Esophagus squamous epithelium (tissue), 5 donors: ENCODE results near the gene STK11. TPM values are rescaled to one million over a fixed set of nuclear protein-coding genes. Genes with fewer than 3 reads are reported as not detected.
A peak's percentile ranks its signal among the peaks of the same experiment; 100 is the strongest.

Experiments used
- DNase-seq: peaks from one replicate; lab custom pipeline; 2025; lab: John Stamatoyannopoulos, UW
- H3K27ac ChIP-seq, 4 donors: fragments of 200-600 bp; sonication (generic); one replicate each; pipeline ENCODE4 v1.5.1; 2016 to 2019; ENCODE audit warnings: mild to moderate bottlenecking in 1 of 4
- H3K27me3 ChIP-seq, 4 donors: fragments of 200-600 bp; sonication (generic); 1 replicate in 3 of 4; 2 replicates in 1 of 4; pipeline versions ENCODE4 v1.5.1 to v1.6.0; 2017 to 2021; ENCODE audit warnings: antibody characterized with exemption in 1 of 4
- H3K36me3 ChIP-seq, 3 donors: fragments of 200-600 bp; sonication (generic); one replicate each; pipeline ENCODE4 v1.5.1; 2016 to 2019
- H3K4me1 ChIP-seq, 3 donors: fragments of 200-600 bp; sonication (generic); one replicate each; pipeline ENCODE4 v1.5.1; 2017 to 2019
- H3K4me3 ChIP-seq, 4 donors: fragments of 200-600 bp; sonication (generic); 1 replicate in 3 of 4; 2 replicates in 1 of 4; pipeline ENCODE4 v1.5.1; 2016 to 2019; ENCODE audit warnings: mild to moderate bottlenecking in 2 of 4, moderate library complexity in 1 of 4
- H3K9me3 ChIP-seq, 3 donors: fragments of 200-600 bp; sonication (generic); one replicate each; pipeline ENCODE4 v1.5.1; 2016 to 2019
- CTCF ChIP-seq, 6 experiments: fragments of 450-650 bp in 4 of 6; fragments of 200-600 bp in 2 of 6; sonication (generic) in 2 of 6; IDR thresholded peaks; one replicate each; pipeline ENCODE4 v1.5.1; 2016 to 2019; ENCODE audit warnings: antibody characterized with exemption in 6 of 6, mild to moderate bottlenecking in 4 of 6, moderate library complexity in 4 of 6
- POLR2A ChIP-seq, 4 donors: fragments of 450-650 bp; IDR thresholded peaks; one replicate each; pipeline ENCODE4 v1.6.1; 2017; ENCODE audit warnings: antibody characterized with exemption in 4 of 4, mild to moderate bottlenecking in 4 of 4, moderate library complexity in 3 of 4
- WGBS, 2 donors: methylation state at CpG; one replicate each; pipeline ENCODE4 v1.1.5; 2018; 5-methylcytosine and 5-hydroxymethylcytosine counted together
- intact Hi-C: fragments of 100-400 bp; cut with DNase I; formaldehyde crosslinking; loops from one replicate; pipeline ENCODE4 v1.15.0; 2022
- total RNA-seq, 4 donors: library from RNA; depleted of rRNA; stranded (reverse); fragments of >200 nt; gene quantifications; one replicate each; pipeline ENCODE4 v1.1.0, GENCODE V29; 2016
- donor health status: DM: yes; HTN: yes; CAD: no.

STK11 gene
- total RNA-seq, 4 donors from 2014 or later, result 59.3 to 68.5 (median 61.6) TPM

DNA sequence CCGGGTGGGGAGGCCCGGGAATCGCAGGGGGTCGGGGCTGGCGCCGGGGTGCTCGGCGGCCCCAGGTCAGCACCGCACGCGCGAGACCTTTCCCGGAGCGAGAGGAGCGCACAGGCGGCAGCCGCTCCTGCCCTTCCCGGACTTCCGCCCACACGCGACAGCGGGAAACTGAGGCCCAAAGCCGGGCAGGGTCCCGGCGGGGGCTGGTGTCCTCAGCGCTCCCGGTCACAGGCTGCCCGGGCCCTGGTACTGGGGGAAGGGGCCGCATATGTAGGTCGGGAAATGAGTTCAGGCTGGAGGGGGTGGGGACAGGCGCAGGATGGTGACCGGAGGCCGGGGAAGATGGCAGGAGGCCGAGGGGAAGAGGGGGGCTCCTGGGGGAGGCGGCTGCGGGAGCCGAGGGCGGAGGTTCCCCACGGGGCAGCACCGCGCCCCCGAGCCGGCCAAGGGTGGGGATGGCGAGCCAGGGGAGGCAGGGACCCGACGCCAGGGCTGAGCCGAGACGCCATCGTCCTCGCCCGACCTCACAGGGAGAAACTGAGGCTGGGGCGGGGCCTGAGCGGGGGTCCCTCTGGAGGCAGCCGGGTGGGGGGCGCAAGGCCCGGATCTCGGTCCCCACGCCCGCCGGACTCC is 31.6 kb downstream of the STK11 start:
- H3K27me3 ChIP-seq, result peaks cover 0 to 13% (median 0%) of the 10 kb centered on the region in 4 donors
- WGBS, 2 donors, result 0% methylated on average over 16 of the region's 60 CpGs; no CpG with 5 or more reads in 1 of the 2 donors
- peak overlapping the region; percentile 52 to 75 (median 62) for H3K4me3 ChIP-seq
- peaks cover 41 to 91% (median 56%) of the 10 kb centered on the region in 3 donors for H3K4me1 ChIP-seq
- H3K36me3 ChIP-seq, result no peaks in the 10 kb centered on the region
- no peak for TF ChIP-seq CTCF (IDR thresholded peaks at IDR 0.05)
- no peak for TF ChIP-seq POLR2A (IDR thresholded peaks at IDR 0.05)
- peak overlapping the region; percentile 21 to 70 (median 54) for H3K27ac ChIP-seq
- no peaks in the 10 kb centered on the region for H3K9me3 ChIP-seq
- DNase-seq, result no peak
- intact Hi-C loops, result no loop called here

- Histone ChIP-seq H3K4me3 (peak within 1 kb of the TSS; percentile 52 to 75 (median 62)), H3K36me3 (no peaks in the 10 kb centered on the region), H3K4me1 (peaks cover 41 to 91% (median 55%) of the 10 kb centered on the region in 3 donors), H3K9me3 (no peaks in the 10 kb centered on the region), H3K27ac (peak within 1 kb of the TSS; percentile 21 to 99 (median 61)), H3K27me3 (peaks cover 0 to 13% (median 0%) of the 10 kb centered on the region in 4 donors)
- 3% methylated on average over 10 of the region's 87 CpGs; no CpG with 5 or more reads in 1 of the 2 donors for WGBS, 2 donors
- no peak for TF ChIP-seq POLR2A (IDR thresholded peaks at IDR 0.05)
- no peak for TF ChIP-seq CTCF (IDR thresholded peaks at IDR 0.05)
- intact Hi-C loops, result no loop called here
- no peak for DNase-seq
Measured at GRCh38 chr19:1237754-1238368, 32.3 kb downstream of the STK11 start, which contains the start of gene CBARP. Gene CBARP (minus strand): TSS chr19:1238005. CDS start chr19:1236100, 1,905 bp downstream.

GRCh38 chr19:1238369-1239303 is 33.1 kb downstream of the STK11 start:
- Histone ChIP-seq H3K27ac (peak overlapping the region; percentile 3 to 99 (median 48)), H3K27me3 (peaks cover 0 to 13% (median 0%) of the 10 kb centered on the region in 4 donors), H3K4me3 (peak overlapping the region; percentile 11 to 75 (median 62)), H3K9me3 (no peaks in the 10 kb centered on the region), H3K4me1 (peaks cover 42 to 91% (median 56%) of the 10 kb centered on the region in 3 donors), H3K36me3 (peaks cover 0 to 6% (median 0%) of the 10 kb centered on the region in 3 donors)
- TF ChIP-seq POLR2A (IDR thresholded peaks at IDR 0.05), result no peak
- no peak for TF ChIP-seq CTCF (IDR thresholded peaks at IDR 0.05)
- intact Hi-C loops, result no loop called here
- no peak for DNase-seq
- 51 to 53% methylated on average over 20 to 28 of the region's 34 CpGs for WGBS, 2 donors

- TF ChIP-seq CTCF (IDR thresholded peaks at IDR 0.05), result no peak
- peaks cover 0 to 13% (median 0%) of the 10 kb centered on the region in 4 donors for H3K27me3 ChIP-seq
- H3K9me3 ChIP-seq, result no peaks in the 10 kb centered on the region
- intact Hi-C loops, result no loop called here
- 72 to 100% methylated on average over 1 to 10 of the region's 11 CpGs for WGBS, 2 donors
- H3K27ac ChIP-seq, result peak overlapping the region; percentile 79 to 99 (median 94)
- H3K36me3 ChIP-seq, result peaks cover 0 to 13% (median 0%) of the 10 kb centered on the region in 3 donors
- H3K4me3 ChIP-seq, result no peak overlapping the region
- DNase-seq, result no peak
- peaks cover 50 to 91% (median 63%) of the 10 kb centered on the region in 3 donors for H3K4me1 ChIP-seq
Measured at GRCh38 chr19:1239420-1239795, 33.8 kb downstream of the STK11 start.
